ENCODE data around the gene ADAMTS14.

ADAMTS14 gene

GRCh38 chr10:70779511-70780369 lies 107.4 kb downstream of the ADAMTS14 start:
- DNase-seq (ENCODE audit: extremely low read depth in 1 of 2, low read depth in 1 of 2) = no peak

GRCh38 chr10:70780370-70780760 lies 108.1 kb downstream of the ADAMTS14 start:
- no peak for DNase-seq (ENCODE audit: extremely low read depth in 1 of 2, low read depth in 1 of 2)

GRCh38 chr10:70780772-70781171 lies 108.5 kb downstream of the ADAMTS14 start:
- no peak for DNase-seq (ENCODE audit: extremely low read depth in 1 of 2, low read depth in 1 of 2)

GRCh38 chr10:70781461-70782051 lies 109.2 kb downstream of the ADAMTS14 start:
- DNase-seq (ENCODE audit: extremely low read depth in 1 of 2, low read depth in 1 of 2) = no peak

- no peak for DNase-seq (ENCODE audit: extremely low read depth in 1 of 2, low read depth in 1 of 2)
Measured at GRCh38 chr10:70782086-70782745, 109.9 kb downstream of the ADAMTS14 start.

- DNase-seq (ENCODE audit: extremely low read depth in 1 of 2, low read depth in 1 of 2) = no peak
Measured at GRCh38 chr10:70782746-70783680, 110.7 kb downstream of the ADAMTS14 start.

GRCh38 chr10:70784016-70784415 lies 111.7 kb downstream of the ADAMTS14 start:
- no peak for DNase-seq (ENCODE audit: extremely low read depth in 1 of 2, low read depth in 1 of 2)

GRCh38 chr10:70784471-70784870 lies 112.2 kb downstream of the ADAMTS14 start:
- no peak for DNase-seq (ENCODE audit: extremely low read depth in 1 of 2, low read depth in 1 of 2)

- no peak for DNase-seq (ENCODE audit: extremely low read depth in 1 of 2, low read depth in 1 of 2)
Measured at GRCh38 chr10:70785190-70785589, 112.9 kb downstream of the ADAMTS14 start, which contains the start of gene TBATA. Gene TBATA (minus strand): TSS chr10:70785377. CDS start chr10:70783379, 1,998 bp downstream.

GRCh38 chr10:70786799-70787415 lies 114.6 kb downstream of the ADAMTS14 start:
- peak in 1 of 2 donors; percentile 9 for DNase-seq (ENCODE audit: extremely low read depth in 1 of 2, low read depth in 1 of 2)

GRCh38 chr10:70791386-70792039 lies 119.2 kb downstream of the ADAMTS14 start:
- DNase-seq (ENCODE audit: extremely low read depth in 1 of 2, low read depth in 1 of 2) = no peak

GRCh38 chr10:70795613-70796012 lies 123.3 kb downstream of the ADAMTS14 start:
- no peak for DNase-seq (ENCODE audit: extremely low read depth in 1 of 2, low read depth in 1 of 2)

GRCh38 chr10:70797840-70798239 lies 125.5 kb downstream of the ADAMTS14 start:
- no peak for DNase-seq (ENCODE audit: extremely low read depth in 1 of 2, low read depth in 1 of 2)

- no peak for DNase-seq (ENCODE audit: extremely low read depth in 1 of 2, low read depth in 1 of 2)
Measured at GRCh38 chr10:70799124-70799523, 126.8 kb downstream of the ADAMTS14 start.

GRCh38 chr10:70801854-70802253 lies 129.5 kb downstream of the ADAMTS14 start:
- no peak for DNase-seq (ENCODE audit: extremely low read depth in 1 of 2, low read depth in 1 of 2)

GRCh38 chr10:70803775-70804420 lies 131.6 kb downstream of the ADAMTS14 start:
- DNase-seq (ENCODE audit: extremely low read depth in 1 of 2, low read depth in 1 of 2) = no peak

- DNase-seq (ENCODE audit: extremely low read depth in 1 of 2, low read depth in 1 of 2) = no peak
Measured at GRCh38 chr10:70804421-70804808, 132.1 kb downstream of the ADAMTS14 start.

GRCh38 chr10:70805619-70806215 lies 133.4 kb downstream of the ADAMTS14 start:
- no peak for DNase-seq (ENCODE audit: extremely low read depth in 1 of 2, low read depth in 1 of 2)

- DNase-seq (ENCODE audit: extremely low read depth in 1 of 2, low read depth in 1 of 2) = no peak
Measured at GRCh38 chr10:70806841-70807240, 134.5 kb downstream of the ADAMTS14 start.

Measured in stimulated activated CD8-positive, alpha-beta memory T cell treated with anti-CD3 and anti-CD28 coated beads, Interleukin-7, amount 100 ng/mL, for 48 hours (primary cell).